Type B pancreatic cell (in vitro differentiated cells): ENCODE measurements around the gene CCT7. TPM values are rescaled to one million over a fixed set of nuclear protein-coding genes. Genes with fewer than 3 reads are reported as not detected.
"Not testable (repeated sequence)": the region's sequence is repeated elsewhere in the genome, so short reads cannot be mapped to it uniquely, and the experiment has no call there.

Experiments used
- DNase-seq: peaks from one replicate; pipeline ENCODE4 v3.0.0; 2021; ENCODE audit warnings: mixed read lengths; ENCODE audit not compliant: unreplicated experiment; ENCODE audit errors: extremely low spot score
- H3K27ac Mint-ChIP-seq: 2 replicates; pipeline ENCODE4 v1.8.0; 2021; ENCODE audit warnings: mild to moderate bottlenecking, mixed read lengths
- H3K27me3 Mint-ChIP-seq: 2 replicates; pipeline ENCODE4 v1.8.0; 2021; ENCODE audit warnings: mixed read lengths
- H3K36me3 Mint-ChIP-seq: 2 replicates; pipeline ENCODE4 v1.8.0; 2021; ENCODE audit warnings: mixed read lengths
- H3K4me1 Mint-ChIP-seq: one replicate; pipeline ENCODE4 v1.8.0; 2021; ENCODE audit warnings: mixed read lengths; ENCODE audit not compliant: unreplicated experiment
- H3K4me3 Mint-ChIP-seq: 2 replicates; pipeline ENCODE4 v1.8.0; 2021; ENCODE audit warnings: mild to moderate bottlenecking, mixed read lengths
- H3K9me3 Mint-ChIP-seq: 2 replicates; pipeline ENCODE4 v1.8.0; 2021; ENCODE audit warnings: mixed read lengths
- long read RNA-seq: library from polyadenylated mRNA; unstranded; transcript quantifications from one replicate; pipeline ENCODE4 v2.0.0, GENCODE V29; 2020
- total RNA-seq: library from RNA; stranded (reverse); gene quantifications from 2 replicates; pipeline ENCODE4 v1.2.1, GENCODE V29; 2021; ENCODE audit warnings: low replicate concordance
- TF ChIP-seq, protein P1 (sequence below): fragments of 200-600 bp; sonication (generic); conservative IDR thresholded peaks from 2 replicates; pipeline ENCODE4 v1.5.0; 2021; ENCODE audit warnings: antibody characterized with exemption, mild to moderate bottlenecking

Gene CCT7
- 256 and 300 TPM in 2 replicates for total RNA-seq
- long read RNA-seq, transcript CCT7-201 (12 exons, 1,916 nt), result major isoform, 1,387 of 1,468 reads
- long read RNA-seq, transcript CCT7-215 (13 exons, 2,031 nt), result minor isoform, 5 of 1,468 reads
- long read RNA-seq, partial matches to known transcripts, result 38 of 1,468 reads
- long read RNA-seq, other reads (novel, unspliced or antisense), result 34 of 1,468 reads

DNA sequence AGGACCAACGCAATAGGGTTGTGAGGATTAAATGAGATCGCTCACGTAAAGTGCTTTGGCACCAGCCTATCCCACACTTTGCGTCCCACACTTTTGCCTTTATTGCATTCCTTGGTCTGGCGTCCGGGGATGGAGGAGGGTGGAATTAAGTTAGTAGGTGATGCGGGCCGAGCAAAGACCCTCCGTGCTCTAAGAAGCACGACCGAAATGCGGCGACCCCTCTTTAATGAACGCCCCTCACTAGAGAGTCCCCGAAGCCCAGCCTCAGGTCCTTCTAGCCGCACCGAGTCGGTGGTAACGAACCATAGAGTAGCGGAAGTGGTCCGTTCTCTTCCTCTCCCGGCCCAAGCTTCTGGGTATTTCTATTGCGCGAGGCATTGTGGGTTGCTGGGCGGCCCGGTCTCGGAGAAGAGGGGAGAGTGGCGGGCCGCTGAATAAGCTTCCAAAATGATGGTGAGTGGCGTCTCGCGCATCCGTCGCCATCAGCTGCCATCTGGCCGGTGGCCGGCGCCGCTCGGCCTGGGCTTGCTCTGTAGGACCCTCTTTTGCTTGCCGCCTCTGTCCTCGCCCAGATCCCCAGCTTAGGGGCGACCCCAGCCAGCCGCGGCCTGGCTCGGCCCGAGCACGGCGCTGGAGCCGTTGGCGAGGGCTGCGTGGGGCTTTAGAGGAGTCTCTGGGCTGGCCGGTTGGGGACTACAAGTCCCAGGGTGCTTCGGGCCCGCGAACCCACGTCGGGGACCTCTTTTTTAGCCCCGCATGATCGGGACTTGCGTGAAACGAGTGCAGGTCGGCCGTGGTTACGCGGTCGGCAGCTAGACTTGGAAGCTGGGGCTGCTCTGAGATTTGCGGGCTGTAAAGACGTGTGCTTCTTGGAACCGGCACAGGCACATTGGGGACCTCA is at the start of gene CCT7:
Gene CCT7 (plus strand): TSS at position 377 of the 901 bp plus-strand sequence. CDS start 71 bp downstream, at position 448.
- peak within 1 kb of the TSS; percentile 94 for H3K27ac Mint-ChIP-seq

DNA sequence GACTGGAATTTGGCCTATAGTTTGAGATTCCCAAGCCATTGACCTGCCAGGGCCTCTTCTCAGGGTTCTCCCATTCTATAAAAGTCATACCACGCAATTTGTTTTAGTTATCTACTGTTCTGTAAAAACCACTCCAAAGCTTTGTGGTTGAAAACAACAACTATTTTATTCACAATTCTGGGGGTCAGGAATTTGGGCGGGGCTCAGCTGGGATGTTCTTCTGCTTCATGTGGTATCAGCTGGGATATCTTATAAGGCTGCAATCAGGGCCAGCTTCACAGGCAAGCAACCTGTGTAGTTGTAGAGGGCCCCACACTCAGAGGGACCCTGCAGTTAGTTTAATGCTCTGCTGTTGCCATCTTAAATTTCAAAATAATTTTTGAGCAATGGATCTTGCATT is 48.1 kb upstream of the CCT7 start:
- Mint-ChIP-seq H3K4me1 (no peaks in the 10 kb centered on the region), H3K9me3 (no peaks in the 10 kb centered on the region), H3K27ac (no peak overlapping the region), H3K36me3 (no peaks in the 10 kb centered on the region), H3K4me3 (no peak overlapping the region), H3K27me3 (peaks cover 67% of the 10 kb centered on the region)
- no peak for DNase-seq
- TF ChIP-seq, protein P1, sequence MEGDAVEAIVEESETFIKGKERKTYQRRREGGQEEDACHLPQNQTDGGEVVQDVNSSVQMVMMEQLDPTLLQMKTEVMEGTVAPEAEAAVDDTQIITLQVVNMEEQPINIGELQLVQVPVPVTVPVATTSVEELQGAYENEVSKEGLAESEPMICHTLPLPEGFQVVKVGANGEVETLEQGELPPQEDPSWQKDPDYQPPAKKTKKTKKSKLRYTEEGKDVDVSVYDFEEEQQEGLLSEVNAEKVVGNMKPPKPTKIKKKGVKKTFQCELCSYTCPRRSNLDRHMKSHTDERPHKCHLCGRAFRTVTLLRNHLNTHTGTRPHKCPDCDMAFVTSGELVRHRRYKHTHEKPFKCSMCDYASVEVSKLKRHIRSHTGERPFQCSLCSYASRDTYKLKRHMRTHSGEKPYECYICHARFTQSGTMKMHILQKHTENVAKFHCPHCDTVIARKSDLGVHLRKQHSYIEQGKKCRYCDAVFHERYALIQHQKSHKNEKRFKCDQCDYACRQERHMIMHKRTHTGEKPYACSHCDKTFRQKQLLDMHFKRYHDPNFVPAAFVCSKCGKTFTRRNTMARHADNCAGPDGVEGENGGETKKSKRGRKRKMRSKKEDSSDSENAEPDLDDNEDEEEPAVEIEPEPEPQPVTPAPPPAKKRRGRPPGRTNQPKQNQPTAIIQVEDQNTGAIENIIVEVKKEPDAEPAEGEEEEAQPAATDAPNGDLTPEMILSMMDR, result no peak

More for the DNA sequence above, at the start of gene CCT7:
- H3K9me3 Mint-ChIP-seq, result no peaks in the 10 kb centered on the region
- TF ChIP-seq, protein P1, result no peak
- peak within 1 kb of the TSS; percentile 99 for H3K4me3 Mint-ChIP-seq
- no peaks in the 10 kb centered on the region for H3K27me3 Mint-ChIP-seq
- H3K36me3 Mint-ChIP-seq, result no peaks in the 10 kb centered on the region
- peak; percentile 83 for DNase-seq
- peaks cover 27% of the 10 kb centered on the region for H3K4me1 Mint-ChIP-seq

DNA sequence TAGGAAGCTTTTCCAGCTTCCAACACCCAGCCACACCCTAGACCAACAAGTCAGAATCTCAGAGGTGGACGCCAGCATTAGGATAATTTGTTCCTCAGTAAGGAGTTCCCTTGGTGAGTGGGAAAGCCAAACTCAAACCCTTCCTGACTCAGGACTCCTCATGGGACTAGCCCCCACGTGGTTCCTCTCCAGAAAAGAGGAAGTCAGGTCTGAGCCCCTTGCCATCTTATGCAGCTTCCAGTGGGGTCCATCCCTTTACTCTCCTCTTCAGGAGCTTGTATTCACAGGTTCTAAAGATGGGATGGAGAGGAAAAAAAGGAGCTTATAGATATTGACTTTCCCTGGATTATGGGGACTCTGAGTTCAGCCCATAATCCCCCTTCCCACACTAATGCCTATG is 46.6 kb upstream of the CCT7 start:
- no peaks in the 10 kb centered on the region for H3K4me1 Mint-ChIP-seq

DNA sequence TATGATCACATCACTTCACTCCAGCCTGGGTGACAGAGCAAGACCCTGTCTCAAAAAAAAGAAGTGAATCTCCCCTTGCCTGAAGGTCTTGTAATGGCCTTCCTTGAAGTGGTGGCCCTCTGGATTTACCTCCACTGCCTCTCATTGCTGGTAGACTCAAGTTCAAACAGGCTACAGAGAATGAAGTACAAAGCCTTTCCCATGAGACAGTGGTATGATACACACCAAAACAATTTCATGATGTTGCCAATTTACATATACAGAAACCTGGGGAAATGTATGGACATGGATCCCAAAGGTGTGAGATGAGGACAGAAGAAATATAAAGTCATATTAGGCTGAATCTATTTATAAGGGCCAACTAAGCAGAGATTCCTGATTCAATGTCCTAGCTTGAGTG is 36.5 kb upstream of the CCT7 start:
- H3K27me3 Mint-ChIP-seq, result peaks cover 68% of the 10 kb centered on the region
- no peak overlapping the region for H3K4me3 Mint-ChIP-seq
- no peaks in the 10 kb centered on the region for H3K9me3 Mint-ChIP-seq
- TF ChIP-seq, protein P1, result no peak
- peaks cover 5% of the 10 kb centered on the region for H3K36me3 Mint-ChIP-seq
- H3K27ac Mint-ChIP-seq, result no peak overlapping the region
- peaks cover 5% of the 10 kb centered on the region for H3K4me1 Mint-ChIP-seq
- DNase-seq, result no peak

More for the DNA sequence above, 46.6 kb upstream of the CCT7 start:
- TF ChIP-seq, protein P1, result no peak
- no peak for DNase-seq
- Mint-ChIP-seq H3K36me3 (no peaks in the 10 kb centered on the region), H3K9me3 (no peaks in the 10 kb centered on the region), H3K27ac (no peak overlapping the region), H3K4me3 (no peak overlapping the region), H3K27me3 (peaks cover 70% of the 10 kb centered on the region)

GRCh38 chr2:73200281-73200680 is 33.8 kb upstream of the CCT7 start:
- not testable (repeated sequence) for H3K9me3 Mint-ChIP-seq, H3K36me3 Mint-ChIP-seq, DNase-seq, H3K27ac Mint-ChIP-seq, H3K4me3 Mint-ChIP-seq, H3K4me1 Mint-ChIP-seq
- H3K27me3 Mint-ChIP-seq, result peaks cover 84% of the 10 kb centered on the region
